HK-2 (cell line): ENCODE measurements around the gene PQBP1.

Experiments
- DNase-seq: peaks from one replicate; pipeline ENCODE4 v3.0.0-alpha.2; 2018; ENCODE audit not compliant: unreplicated experiment

PQBP1 gene

GRCh38 chrX:48920718-48921104 lies 23.0 kb downstream of the PQBP1 start:
- no peak for DNase-seq

GRCh38 chrX:48923771-48924170 lies 26.0 kb downstream of the PQBP1 start:
- DNase-seq = no peak

- DNase-seq = no peak
Measured at GRCh38 chrX:48924270-48924669, 26.5 kb downstream of the PQBP1 start.

GRCh38 chrX:48927123-48927522 lies 29.4 kb downstream of the PQBP1 start:
- DNase-seq = no peak

GRCh38 chrX:48927736-48928382 lies 30.1 kb downstream of the PQBP1 start:
- DNase-seq = no peak

GRCh38 chrX:48933757-48934156 lies 36.0 kb downstream of the PQBP1 start:
- no peak for DNase-seq

GRCh38 chrX:48934581-48935300 lies 37.0 kb downstream of the PQBP1 start:
- DNase-seq = no peak

- no peak for DNase-seq
Measured at GRCh38 chrX:48935301-48935670, 37.6 kb downstream of the PQBP1 start.

GRCh38 chrX:48936429-48937053 lies 38.8 kb downstream of the PQBP1 start:
- DNase-seq = no peak

- no peak for DNase-seq
Measured at GRCh38 chrX:48937054-48937907, 39.6 kb downstream of the PQBP1 start.

GRCh38 chrX:48938721-48939425 lies 41.1 kb downstream of the PQBP1 start:
- DNase-seq = no peak

GRCh38 chrX:48939524-48940228 lies 41.9 kb downstream of the PQBP1 start:
- no peak for DNase-seq

GRCh38 chrX:48940404-48940955 lies 42.8 kb downstream of the PQBP1 start:
- no peak for DNase-seq

- no peak for DNase-seq
Measured at GRCh38 chrX:48942895-48943294, 45.2 kb downstream of the PQBP1 start.

GRCh38 chrX:48945517-48946348 lies 48.0 kb downstream of the PQBP1 start:
- DNase-seq = peak; percentile 28

- DNase-seq = no peak
Measured at GRCh38 chrX:48948589-48948988, 50.9 kb downstream of the PQBP1 start.
